CD14-positive monocyte (primary cell): ENCODE data around the gene KIAA0232. TPM values are rescaled to one million over a fixed set of nuclear protein-coding genes. Genes with fewer than 3 reads are reported as not detected.

Experiments used
- DNase-seq, 3 donors: peaks; one replicate each; pipeline ENCODE4 v3.0.0-alpha.2; 2011 to 2022
- H2AFZ ChIP-seq: 2 replicates; pipeline ENCODE4 v1.6.0; 2012; ENCODE audit warnings: mild to moderate bottlenecking, low read depth, low read length, inconsistent platforms; ENCODE audit not compliant: insufficient read depth, poor library complexity, severe bottlenecking
- H3K27ac ChIP-seq, 2 donors: 1 replicate in 1 of 2; 2 replicates in 1 of 2; pipeline ENCODE4 v1.5.1; 2012 to 2013; ENCODE audit warnings: low read length in 2 of 2, control low read depth in 1 of 2, inconsistent platforms in 1 of 2, low read depth in 1 of 2, mild to moderate bottlenecking in 1 of 2
- H3K27me3 ChIP-seq, 2 donors: one replicate each; pipeline versions ENCODE4 v1.6.0 to v1.6.1; 2011 to 2013; ENCODE audit warnings: low read length in 2 of 2; ENCODE audit not compliant: control insufficient read depth in 2 of 2, insufficient read depth in 2 of 2
- H3K36me3 ChIP-seq, 2 donors: replicated peaks in 1 of 2; 1 replicate in 1 of 2; 2 replicates in 1 of 2; pipeline versions ENCODE4 v1.5.1 to v1.6.1; 2012 to 2013; ENCODE audit warnings: low read length in 2 of 2, control low read depth in 1 of 2, inconsistent platforms in 1 of 2, mild to moderate bottlenecking in 1 of 2; ENCODE audit not compliant: insufficient read depth in 2 of 2, control insufficient read depth in 1 of 2
- H3K4me1 ChIP-seq, 2 donors: 1 replicate in 1 of 2; 2 replicates in 1 of 2; pipeline versions ENCODE4 v1.5.1 to v1.6.1; 2012 to 2013; ENCODE audit warnings: low read length in 2 of 2, control low read depth in 1 of 2, inconsistent platforms in 1 of 2, mild to moderate bottlenecking in 1 of 2, moderate library complexity in 1 of 2; ENCODE audit not compliant: insufficient read depth in 2 of 2, control insufficient read depth in 1 of 2
- H3K4me2 ChIP-seq: replicated peaks from 2 replicates; pipeline ENCODE3; 2012; ENCODE audit warnings: low read length, moderate library complexity, mild to moderate bottlenecking; ENCODE audit not compliant: poor library complexity, severe bottlenecking; ENCODE audit errors: extremely low read depth
- H3K4me3 ChIP-seq, 3 experiments: fragments of 200-600 bp in 1 of 3; sonication (generic) in 1 of 3; replicated peaks in 1 of 3; 1 replicate in 2 of 3; 2 replicates in 1 of 3; pipeline ENCODE4 v1.5.1; 2011 to 2013; ENCODE audit warnings: low read length in 3 of 3, mild to moderate bottlenecking in 3 of 3, control low read depth in 2 of 3, low read depth in 2 of 3, inconsistent platforms in 1 of 3, moderate library complexity in 1 of 3
- H3K79me2 ChIP-seq: 2 replicates; pipeline ENCODE4 v1.6.0; 2012; ENCODE audit warnings: mild to moderate bottlenecking, control low read depth, inconsistent platforms, low read length, moderate library complexity; ENCODE audit not compliant: insufficient read depth
- H3K9ac ChIP-seq: 2 replicates; pipeline ENCODE4 v1.6.0; 2017; ENCODE audit warnings: low read length, mild to moderate bottlenecking; ENCODE audit not compliant: insufficient read depth, poor library complexity, severe bottlenecking
- H3K9me3 ChIP-seq, 2 donors: replicated peaks in 1 of 2; 1 replicate in 1 of 2; 2 replicates in 1 of 2; pipeline versions ENCODE4 v1.5.1 to v1.6.1; 2012 to 2013; ENCODE audit warnings: low read length in 2 of 2, control low read depth in 1 of 2; ENCODE audit not compliant: control insufficient read depth in 1 of 2, insufficient read depth in 1 of 2
- H4K20me1 ChIP-seq: 2 replicates; pipeline ENCODE4 v1.6.0; 2012; ENCODE audit warnings: mild to moderate bottlenecking, low read length, control low read depth, moderate library complexity; ENCODE audit not compliant: insufficient read depth
- H3K27ac Mint-ChIP-seq, 7 donors: one replicate each; pipeline ENCODE4 v1.8.0; 2020; ENCODE audit warnings: mild to moderate bottlenecking in 7 of 7, mixed read lengths in 7 of 7, moderate library complexity in 6 of 7, inconsistent platforms in 2 of 7
- H3K27me3 Mint-ChIP-seq, 3 donors: one replicate each; pipeline ENCODE4 v1.8.0; 2021 to 2022; ENCODE audit warnings: low read depth in 3 of 3, mild to moderate bottlenecking in 3 of 3, mixed read lengths in 3 of 3, moderate library complexity in 3 of 3, inconsistent platforms in 1 of 3
- H3K36me3 Mint-ChIP-seq, 2 donors: one replicate each; pipeline ENCODE4 v1.8.0; 2020; ENCODE audit warnings: mixed read lengths in 2 of 2, inconsistent platforms in 1 of 2, mild to moderate bottlenecking in 1 of 2
- H3K4me1 Mint-ChIP-seq: one replicate; pipeline ENCODE4 v1.8.0; 2020; ENCODE audit warnings: mild to moderate bottlenecking, mixed read lengths
- H3K4me3 Mint-ChIP-seq, 2 donors: one replicate each; pipeline ENCODE4 v1.8.0; 2020; ENCODE audit warnings: mild to moderate bottlenecking in 2 of 2, mixed read lengths in 2 of 2, moderate library complexity in 1 of 2
- H3K9me3 Mint-ChIP-seq, 7 donors: one replicate each; pipeline ENCODE4 v1.8.0; 2020 to 2022; ENCODE audit warnings: mixed read lengths in 7 of 7, mild to moderate bottlenecking in 6 of 7, moderate library complexity in 6 of 7, inconsistent platforms in 2 of 7
- CTCF ChIP-seq: fragments of 200-600 bp; IDR thresholded peaks from one replicate; pipeline ENCODE4 v1.8.0; 2022; ENCODE audit warnings: antibody characterized with exemption, mild to moderate bottlenecking
- WGBS: methylation state at CpG from one replicate; pipeline ENCODE4 v1.1.5; 2013; ENCODE audit warnings: missing lambda C conversion rate; ENCODE audit not compliant: insufficient coverage; 5-methylcytosine and 5-hydroxymethylcytosine counted together
- intact Hi-C, 2 donors: fragments of 100-400 bp; cut with micrococcal nuclease; formaldehyde crosslinking; loops; one replicate each; pipeline versions ENCODE4 v1.15.0 to v1.15.1; 2023
- polyA plus RNA-seq, 3 donors: library from polyadenylated mRNA; depleted of rRNA in 1 of 3; unstranded in 2 of 3; stranded (reverse) in 1 of 3; fragments of 300-500 nt in 2 of 3; fragments of >200 nt in 1 of 3; fragmentation: Illumina TruSeq in 2 of 3; gene quantifications; 1 replicate in 2 of 3; 2 replicates in 1 of 3; pipeline ENCODE4 v1.2.3, GENCODE V29; 2012 to 2021

KIAA0232 gene
- polyA plus RNA-seq, 3 donors = 12.3 to 27.3 (median 20.6) TPM

- no peak overlapping the region for H3K4me2 ChIP-seq
- no peak overlapping the region for H3K4me3 Mint-ChIP-seq
- no peak overlapping the region for H3K9ac ChIP-seq
- H3K4me1 Mint-ChIP-seq = peaks cover 90% of the 10 kb centered on the region
- no peaks in the 10 kb centered on the region for H3K9me3 ChIP-seq
- H3K27ac ChIP-seq = no peak overlapping the region
- peaks cover 0 to 9% (median 3%) of the 10 kb centered on the region in 7 donors for H3K9me3 Mint-ChIP-seq
- H3K79me2 ChIP-seq = peaks cover 97% of the 10 kb centered on the region
- peaks cover 0 to 39% of the 10 kb centered on the region in 2 donors for H3K36me3 ChIP-seq
- H3K4me3 ChIP-seq = no peak overlapping the region
- no peaks in the 10 kb centered on the region for H3K27me3 ChIP-seq
- peaks cover 66% of the 10 kb centered on the region for H4K20me1 ChIP-seq
- H2AFZ ChIP-seq = no peak overlapping the region
- H3K27me3 Mint-ChIP-seq = no peaks in the 10 kb centered on the region
- no peak for DNase-seq
- no peak for TF ChIP-seq CTCF
- H3K4me1 ChIP-seq = peaks cover 56 to 60% of the 10 kb centered on the region in 2 donors
- intact Hi-C loops = no loop called here
- WGBS = 94% methylated on average over 3 of the region's 3 CpGs
- H3K36me3 Mint-ChIP-seq = peaks cover 51 to 77% of the 10 kb centered on the region in 2 donors
- no peak overlapping the region for H3K27ac Mint-ChIP-seq
Observed at GRCh38 chr4:6932918-6933317, 150.4 kb downstream of the KIAA0232 start.

Other genes with a start within 250 kb of the KIAA0232 start
- gene MAN2B2, start 207.5 kb upstream of the KIAA0232 start, polyA plus RNA-seq = 10 to 100 TPM in 2 of 3 donors, 1 to 10 TPM in 1; 9.6 to 28.4 (median 10.6) TPM
- gene MRFAP1, start 142.0 kb upstream of the KIAA0232 start, polyA plus RNA-seq = 100 to 1,000 TPM in 2 of 3 donors, 10 to 100 TPM in 1; 72.1 to 180 (median 171) TPM
- 10 to 100 TPM; 13.6 to 71.2 (median 29.3) TPM for gene S100P, start 88.8 kb upstream of the KIAA0232 start, polyA plus RNA-seq
- 10 to 100 TPM in 2 of 3 donors, 1 to 10 TPM in 1; 7.6 to 19.1 (median 13.8) TPM for gene MRFAP1L1, start 72.9 kb upstream of the KIAA0232 start, polyA plus RNA-seq
- gene BLOC1S4, start 66.6 kb upstream of the KIAA0232 start, polyA plus RNA-seq = 10 to 100 TPM in 2 of 3 donors, 1 to 10 TPM in 1; 6.7 to 30.9 (median 20.1) TPM
- 10 to 100 TPM; 36.3 to 44.7 (median 39.3) TPM for gene TBC1D14, start 127.1 kb downstream of the KIAA0232 start, polyA plus RNA-seq